ENCODE results near the gene SH3BP2. TPM values are rescaled to one million over a fixed set of nuclear protein-coding genes. Genes with fewer than 3 reads are reported as not detected.

SH3BP2 gene
- total RNA-seq, 1 experiment from 2014 or later: 54.0 TPM

DNA sequence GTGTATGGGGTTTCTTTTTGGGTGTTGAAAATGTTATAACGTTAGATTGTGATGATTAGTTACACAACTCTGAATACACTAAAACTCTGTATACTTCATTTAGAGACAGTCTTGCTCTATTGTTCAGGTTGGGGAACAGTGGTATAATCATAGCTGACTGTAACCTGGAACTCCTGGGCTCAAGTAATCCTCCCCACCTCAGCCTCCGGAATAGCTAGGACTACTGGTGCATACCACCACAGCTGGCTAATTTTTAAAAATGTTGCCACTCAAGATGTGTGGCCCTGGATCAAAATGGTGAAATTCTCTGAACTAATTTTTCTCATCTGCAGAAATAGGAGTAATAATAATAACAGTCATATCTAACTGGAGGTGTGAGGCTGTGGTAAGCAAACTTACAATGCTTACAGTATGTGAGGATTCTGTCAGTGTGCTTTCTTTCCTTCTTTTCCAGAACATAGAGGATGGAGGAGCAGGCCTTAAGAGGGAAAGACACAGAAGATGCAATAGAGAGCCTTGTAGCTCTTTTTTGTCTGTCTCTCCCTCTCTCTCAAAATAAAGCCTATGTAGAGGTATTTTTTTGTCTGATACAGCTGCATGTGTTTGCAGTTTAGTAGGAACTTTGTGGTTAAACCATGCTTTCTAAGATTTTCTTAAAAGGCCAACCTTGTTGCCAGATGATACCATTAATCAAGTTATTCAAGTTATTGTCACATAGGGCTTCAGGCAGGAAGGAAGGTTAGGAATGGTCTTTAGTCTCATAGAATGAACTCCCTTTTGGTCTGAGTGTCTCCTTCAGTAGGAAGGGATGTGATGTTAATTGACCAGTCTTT lies 58.3 kb downstream of the SH3BP2 start:
- 0 out of 2 replicates have a peak, but pooled peaks cover under 1% of the 10 kb centered on the region for H3F3A ChIP-seq (ENCODE audit: insufficient read depth, low read depth)
- H3K36me3 ChIP-seq (ENCODE audit: low read depth): no peaks in the 10 kb centered on the region
- no peak overlapping the region for H2AFZ ChIP-seq
- H3K27me3 ChIP-seq (ENCODE audit: insufficient read depth, low read depth): no peaks in the 10 kb centered on the region
- no TSS peak for BruUV-seq (replicated peaks)
- H4K20me1 ChIP-seq (ENCODE audit: insufficient read depth): peaks cover 3% of the 10 kb centered on the region; the same call in 1 of the 2 replicates
- TF ChIP-seq, protein P1, sequence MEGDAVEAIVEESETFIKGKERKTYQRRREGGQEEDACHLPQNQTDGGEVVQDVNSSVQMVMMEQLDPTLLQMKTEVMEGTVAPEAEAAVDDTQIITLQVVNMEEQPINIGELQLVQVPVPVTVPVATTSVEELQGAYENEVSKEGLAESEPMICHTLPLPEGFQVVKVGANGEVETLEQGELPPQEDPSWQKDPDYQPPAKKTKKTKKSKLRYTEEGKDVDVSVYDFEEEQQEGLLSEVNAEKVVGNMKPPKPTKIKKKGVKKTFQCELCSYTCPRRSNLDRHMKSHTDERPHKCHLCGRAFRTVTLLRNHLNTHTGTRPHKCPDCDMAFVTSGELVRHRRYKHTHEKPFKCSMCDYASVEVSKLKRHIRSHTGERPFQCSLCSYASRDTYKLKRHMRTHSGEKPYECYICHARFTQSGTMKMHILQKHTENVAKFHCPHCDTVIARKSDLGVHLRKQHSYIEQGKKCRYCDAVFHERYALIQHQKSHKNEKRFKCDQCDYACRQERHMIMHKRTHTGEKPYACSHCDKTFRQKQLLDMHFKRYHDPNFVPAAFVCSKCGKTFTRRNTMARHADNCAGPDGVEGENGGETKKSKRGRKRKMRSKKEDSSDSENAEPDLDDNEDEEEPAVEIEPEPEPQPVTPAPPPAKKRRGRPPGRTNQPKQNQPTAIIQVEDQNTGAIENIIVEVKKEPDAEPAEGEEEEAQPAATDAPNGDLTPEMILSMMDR (conservative IDR thresholded peaks at IDR 0.05): no peak
- no peak for TF ChIP-seq EZH2 (IDR thresholded peaks at IDR 0.05; ENCODE audit: low read depth)
- intact Hi-C loops (cut with micrococcal nuclease; ENCODE audit: unreplicated experiment): no loop called here
- no peaks in the 10 kb centered on the region for H3K4me1 ChIP-seq (replicated peaks; ENCODE audit: insufficient read depth)
- H3K79me2 ChIP-seq (ENCODE audit: low read depth): peaks cover 49% of the 10 kb centered on the region
- ChIA-PET POLR2A (ENCODE audit: unreplicated experiment) (no interaction called here), CTCF (no interaction called here)
- DNase-seq: no peak
- no peaks in the 10 kb centered on the region; the same call in 1 of the 2 replicates for H3K9me3 ChIP-seq (ENCODE audit: insufficient read depth, low read depth)
- no peak overlapping the region for H3K27ac ChIP-seq
- H3K9me2 ChIP-seq (ENCODE audit: insufficient read depth): no peaks in the 10 kb centered on the region
- no peak overlapping the region for H3K4me3 ChIP-seq
- H3K4me2 ChIP-seq: no peak overlapping the region

GRCh38 chr4:2852481-2852921 lies 59.6 kb downstream of the SH3BP2 start:
- peak in 1 of 2 experiments; percentile 33 for DNase-seq
- Histone ChIP-seq H4K20me1 (ENCODE audit: insufficient read depth) (peaks cover 3% of the 10 kb centered on the region; the same call in 1 of the 2 replicates), H3K4me1 (replicated peaks; ENCODE audit: insufficient read depth) (no peaks in the 10 kb centered on the region), H3K9me3 (ENCODE audit: insufficient read depth, low read depth) (no peaks in the 10 kb centered on the region; the same call in 1 of the 2 replicates), H3K4me3 (no peak overlapping the region), H3K36me3 (ENCODE audit: low read depth) (no peaks in the 10 kb centered on the region), H2AFZ (no peak overlapping the region), H3F3A (ENCODE audit: insufficient read depth, low read depth) (0 out of 2 replicates have a peak, but pooled peaks cover 3% of the 10 kb centered on the region), H3K79me2 (ENCODE audit: low read depth) (peaks cover 47% of the 10 kb centered on the region), H3K9me2 (ENCODE audit: insufficient read depth) (no peaks in the 10 kb centered on the region), H3K4me2 (no peak overlapping the region), H3K27me3 (ENCODE audit: insufficient read depth, low read depth) (no peaks in the 10 kb centered on the region), H3K27ac (no peak overlapping the region)
- intact Hi-C loops (cut with micrococcal nuclease; ENCODE audit: unreplicated experiment): no loop called here
- ChIA-PET POLR2A (ENCODE audit: unreplicated experiment) (interaction anchor here (0.6 to 0.7 kb wide), 2 partner anchors 14 to 189 kb away, joined by 5 to 21 read pairs; no protein-coding TSS in a partner anchor), CTCF (no interaction called here)
- TF ChIP-seq EZH2 (IDR thresholded peaks at IDR 0.05; ENCODE audit: low read depth): no peak
- TF ChIP-seq, protein P1 (conservative IDR thresholded peaks at IDR 0.05): no peak
- BruUV-seq (replicated peaks): no TSS peak

DNA sequence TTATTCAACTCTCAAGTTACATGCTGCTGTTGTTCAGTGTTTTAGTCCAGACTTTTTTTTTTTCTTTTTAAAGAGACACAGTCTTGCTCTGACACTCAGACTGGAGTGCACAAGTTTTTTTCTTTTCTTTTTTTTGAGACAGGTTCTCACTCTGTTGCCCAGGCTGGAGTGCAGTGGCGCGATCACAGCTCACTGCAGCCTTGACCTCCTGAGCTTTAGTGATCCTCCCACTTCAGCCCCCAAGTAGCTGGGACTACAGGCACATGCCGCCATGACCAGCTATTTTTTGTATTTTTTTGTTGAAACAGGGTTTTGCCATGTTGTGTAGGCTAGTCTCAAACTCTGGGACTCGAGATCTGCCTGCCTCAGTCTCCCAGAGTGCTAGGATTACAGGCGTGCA lies 62.7 kb downstream of the SH3BP2 start:
- no peak overlapping the region for H3K27ac ChIP-seq
- intact Hi-C loops (cut with micrococcal nuclease; ENCODE audit: unreplicated experiment): no loop called here
- no peaks in the 10 kb centered on the region for H3K36me3 ChIP-seq (ENCODE audit: low read depth)
- ChIA-PET POLR2A (ENCODE audit: unreplicated experiment) (no interaction called here), CTCF (no interaction called here)
- no peaks in the 10 kb centered on the region for H4K20me1 ChIP-seq (ENCODE audit: insufficient read depth)
- no peaks in the 10 kb centered on the region for H3K9me2 ChIP-seq (ENCODE audit: insufficient read depth)
- DNase-seq: no peak
- no peaks in the 10 kb centered on the region for H3K27me3 ChIP-seq (ENCODE audit: insufficient read depth, low read depth)
- H3K4me1 ChIP-seq (replicated peaks; ENCODE audit: insufficient read depth): peaks cover 5% of the 10 kb centered on the region
- no peak overlapping the region for H3K4me2 ChIP-seq
- H3F3A ChIP-seq (ENCODE audit: insufficient read depth, low read depth): peaks cover 3% of the 10 kb centered on the region; the same call in 1 of the 2 replicates
- no peak overlapping the region for H3K4me3 ChIP-seq
- H3K79me2 ChIP-seq (ENCODE audit: low read depth): peaks cover 51% of the 10 kb centered on the region
- H3K9me3 ChIP-seq (ENCODE audit: insufficient read depth, low read depth): no peaks in the 10 kb centered on the region; the same call in 1 of the 2 replicates
- no peak overlapping the region for H2AFZ ChIP-seq
- BruUV-seq (replicated peaks): no TSS peak
- no peak for TF ChIP-seq EZH2 (IDR thresholded peaks at IDR 0.05; ENCODE audit: low read depth)
- TF ChIP-seq, protein P1 (conservative IDR thresholded peaks at IDR 0.05): no peak

All from PC-9 (cell line).